Right lobe of liver (tissue), 4 donors: Measurements from ENCODE around the gene ABHD12B.

Experiments used
- POLR2A ChIP-seq: fragments of 450-650 bp; IDR thresholded peaks from one replicate; pipeline ENCODE4 v1.6.1; 2017; ENCODE audit warnings: antibody characterized with exemption, mild to moderate bottlenecking
- TF ChIP-seq, protein P1 (sequence below), 4 donors: fragments of 200-600 bp in 3 of 4; fragments of 450-650 bp in 1 of 4; IDR thresholded peaks; one replicate each; pipeline versions ENCODE4 v1.5.1 to v1.8.0; 2016 to 2022; ENCODE audit warnings: antibody characterized with exemption in 4 of 4, mild to moderate bottlenecking in 2 of 4
- donor health status: DM: no; HTN: no; CAD: no.
- donor health status: DM: no; HTN: no; CAD: no.
- donor health status: DM: no; HTN: yes; CAD: no.

DNA sequence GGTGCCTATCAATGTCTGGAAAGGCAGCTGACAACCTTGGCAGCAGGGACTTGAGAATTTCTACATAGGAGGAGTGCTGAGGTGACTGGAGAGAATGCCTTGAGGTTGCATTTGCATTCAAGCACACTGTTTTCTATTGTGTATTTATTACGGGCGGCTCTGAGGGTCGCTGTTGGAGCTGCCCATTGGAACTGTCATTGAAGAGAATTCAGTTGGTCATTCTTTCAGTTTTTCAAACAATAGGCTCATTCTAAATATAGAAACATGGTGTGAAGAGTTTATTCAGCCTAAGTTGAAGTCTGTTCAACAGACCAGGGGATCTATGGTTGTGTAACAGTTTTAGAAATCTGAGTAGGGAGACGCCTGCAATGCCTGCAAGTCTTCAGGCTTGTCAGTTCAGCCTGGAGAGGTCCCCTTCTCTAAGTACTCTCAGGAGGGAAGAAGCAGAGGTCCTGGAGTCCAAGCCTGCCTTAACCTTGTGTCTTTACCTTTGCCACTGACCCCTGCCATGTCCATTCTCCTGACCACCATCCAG, 9.8 kb upstream of the ABHD12B start:
- TF ChIP-seq, protein P1, sequence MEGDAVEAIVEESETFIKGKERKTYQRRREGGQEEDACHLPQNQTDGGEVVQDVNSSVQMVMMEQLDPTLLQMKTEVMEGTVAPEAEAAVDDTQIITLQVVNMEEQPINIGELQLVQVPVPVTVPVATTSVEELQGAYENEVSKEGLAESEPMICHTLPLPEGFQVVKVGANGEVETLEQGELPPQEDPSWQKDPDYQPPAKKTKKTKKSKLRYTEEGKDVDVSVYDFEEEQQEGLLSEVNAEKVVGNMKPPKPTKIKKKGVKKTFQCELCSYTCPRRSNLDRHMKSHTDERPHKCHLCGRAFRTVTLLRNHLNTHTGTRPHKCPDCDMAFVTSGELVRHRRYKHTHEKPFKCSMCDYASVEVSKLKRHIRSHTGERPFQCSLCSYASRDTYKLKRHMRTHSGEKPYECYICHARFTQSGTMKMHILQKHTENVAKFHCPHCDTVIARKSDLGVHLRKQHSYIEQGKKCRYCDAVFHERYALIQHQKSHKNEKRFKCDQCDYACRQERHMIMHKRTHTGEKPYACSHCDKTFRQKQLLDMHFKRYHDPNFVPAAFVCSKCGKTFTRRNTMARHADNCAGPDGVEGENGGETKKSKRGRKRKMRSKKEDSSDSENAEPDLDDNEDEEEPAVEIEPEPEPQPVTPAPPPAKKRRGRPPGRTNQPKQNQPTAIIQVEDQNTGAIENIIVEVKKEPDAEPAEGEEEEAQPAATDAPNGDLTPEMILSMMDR (IDR thresholded peaks at IDR 0.05): no peak
- no peak for TF ChIP-seq POLR2A
